K562 (cell line): ENCODE measurements around the gene BMPR2. TPM values are rescaled to one million over a fixed set of nuclear protein-coding genes. Genes with fewer than 3 reads are reported as not detected.

Experiments
- BDP1 ChIP-seq: IDR thresholded peaks from 3 replicates; pipeline ENCODE4 v1.6.1; 2011; ENCODE audit not compliant: insufficient read length, insufficient read depth
- BRCA1 ChIP-seq, 2 experiments: fragments of 450-650 bp in 1 of 2; sonication (generic) in 1 of 2; formaldehyde crosslinking in 1 of 2; IDR thresholded peaks; 2 replicates each; pipeline versions ENCODE4 v1.5.0 to v1.6.1; 2017 to 2020; ENCODE audit warnings: mild to moderate bottlenecking in 1 of 2, missing genetic modification reagents in 1 of 2
- HSF4 ChIP-seq: fragments of 250-450 bp; sonication (Bioruptor Pico); IDR thresholded peaks from 2 replicates; pipeline ENCODE4 v2.1.2; 2022; ENCODE audit warnings: mild to moderate bottlenecking, moderate library complexity, borderline replicate concordance
- KAT7 ChIP-seq: sonication (generic); formaldehyde crosslinking; IDR thresholded peaks from 2 replicates; pipeline ENCODE4 v1.8.0; 2022; ENCODE audit warnings: missing genetic modification reagents, mild to moderate bottlenecking, borderline replicate concordance
- MECOM ChIP-seq: fragments of 250-450 bp; sonication (Bioruptor Pico); IDR thresholded peaks from 2 replicates; pipeline ENCODE4 v1.8.0; 2022; ENCODE audit warnings: inconsistent platforms
- MXD1 ChIP-seq: fragments of 250-450 bp; sonication (Bioruptor Pico); IDR thresholded peaks from 2 replicates; pipeline ENCODE4 v1.8.0; 2021; ENCODE audit warnings: borderline replicate concordance, mild to moderate bottlenecking, moderate library complexity; ENCODE audit not compliant: poor library complexity, severe bottlenecking
- NEUROD1 ChIP-seq: fragments of 150-350 bp; IDR thresholded peaks from 2 replicates; pipeline ENCODE4 v1.6.1; 2014; ENCODE audit warnings: borderline replicate concordance, low read length, low read depth; ENCODE audit not compliant: partially characterized antibody
- PRDM10 ChIP-seq: fragments of 450-650 bp; IDR thresholded peaks from 2 replicates; pipeline ENCODE4 v1.6.1; 2018; ENCODE audit not compliant: partially characterized antibody
- RCOR1 ChIP-seq, 2 experiments: IDR thresholded peaks; 2 replicates each; pipeline ENCODE4 v1.6.1; 2012; ENCODE audit warnings: low read depth in 2 of 2, low read length in 2 of 2, borderline replicate concordance in 1 of 2, improper control_type of control experiment in 1 of 2
- SLC30A9 ChIP-seq: fragments of 250-450 bp; sonication (Bioruptor Pico); IDR thresholded peaks from 2 replicates; pipeline ENCODE4 v1.8.0; 2022; ENCODE audit warnings: mild to moderate bottlenecking, moderate library complexity
- STAT5A ChIP-seq: IDR thresholded peaks from 2 replicates; pipeline ENCODE4 v1.6.1; 2012; ENCODE audit warnings: low read length, inconsistent platforms, borderline replicate concordance
- TGIF2 ChIP-seq: sonication (generic); formaldehyde crosslinking; IDR thresholded peaks from 2 replicates; pipeline ENCODE4 v1.8.1; 2022; ENCODE audit warnings: mild to moderate bottlenecking, missing genetic modification reagents, moderate library complexity
- UBTF ChIP-seq, 2 experiments: IDR thresholded peaks; 2 replicates each; pipeline ENCODE4 v1.6.1; 2012; ENCODE audit warnings: improper control_type of control experiment in 2 of 2, low read depth in 2 of 2, low read length in 2 of 2, borderline replicate concordance in 1 of 2
- ZBTB7A ChIP-seq: IDR thresholded peaks from 2 replicates; pipeline ENCODE4 v1.6.1; 2011; ENCODE audit warnings: low read depth, mild to moderate bottlenecking, low read length, moderate library complexity, borderline replicate concordance; ENCODE audit not compliant: control insufficient read depth
- ZKSCAN3 ChIP-seq: fragments of 250-450 bp; sonication (Bioruptor Pico); IDR thresholded peaks from 2 replicates; pipeline ENCODE4 v1.4.0; 2020
- ZNF239 ChIP-seq: fragments of 250-450 bp; sonication (Bioruptor Pico); IDR thresholded peaks from 2 replicates; pipeline ENCODE4 v1.4.0; 2020; ENCODE audit warnings: mild to moderate bottlenecking
- ZNF79 ChIP-seq: fragments of 250-450 bp; sonication (Bioruptor Pico); IDR thresholded peaks from 2 replicates; pipeline ENCODE4 v1.4.0; 2020; ENCODE audit warnings: low read depth, mild to moderate bottlenecking, moderate library complexity
- ZNF830 ChIP-seq: fragments of 250-450 bp; sonication (Bioruptor Pico); IDR thresholded peaks from 2 replicates; pipeline ENCODE4 v1.5.0; 2021; ENCODE audit warnings: mild to moderate bottlenecking
- polyA plus RNA-seq, 8 experiments: library from polyadenylated mRNA; depleted of rRNA in 4 of 8; stranded (reverse) in 5 of 8; unstranded in 3 of 8; fragments of >200 nt; fragmentation: Nextera tagmentation in 2 of 8; fragmentation: Illumina TruSeq in 1 of 8; extraction: Ambion mirVana in 2 of 8; extraction: Trizol in 1 of 8; gene quantifications; 2 replicates each; pipeline versions ENCODE4 v1.2.1 to v1.2.3, GENCODE V29; 2011 to 2014; ENCODE audit warnings: inconsistent platforms in 1 of 8, missing spikeins in 1 of 8
- total RNA-seq, 7 experiments: library from RNA; depleted of rRNA in 6 of 7; stranded (reverse); fragments of >200 nt in 6 of 7; fragmentation: Illumina TruSeq in 2 of 7; extraction: Trizol in 2 of 7; gene quantifications; 2 replicates each; pipeline versions ENCODE4 v1.2.1 to v1.2.3, GENCODE V29; 2011 to 2021; ENCODE audit warnings: low replicate concordance in 1 of 7

BMPR2 gene
- total and polyA plus RNA-seq, 9 of the 15 experiments (the other 6 are each of a cell fraction or from before 2014, with no cell fraction given), result 0.73 to 5.0 (median 3.3) TPM

- TF ChIP-seq STAT5A (no peak), BRCA1 (IDR thresholded peaks at IDR 0.05) (no peak), BRCA1 (CRISPR knock-in tag; IDR thresholded peaks at IDR 0.05) (no peak), KAT7 (CRISPR knock-in tag) (0 out of 2 replicates have a peak, but pooled peaks have one; percentile 69), BDP1 (no peak), UBTF (IDR thresholded peaks at IDR 0.05; ENCODE audit: borderline replicate concordance in 1 of 2, low read depth in 2 of 2, low read length in 2 of 2) (no peak), HSF4 (CRISPR knock-in tag) (no peak), ZNF830 (no peak), SLC30A9 (CRISPR knock-in tag) (no peak), PRDM10 (no peak), TGIF2 (CRISPR knock-in tag) (no peak), MECOM (CRISPR knock-in tag) (no peak), ZKSCAN3 (CRISPR knock-in tag) (no peak), MXD1 (no peak), NEUROD1 (no peak), RCOR1 (IDR thresholded peaks at IDR 0.05; ENCODE audit: borderline replicate concordance in 1 of 2, low read depth in 2 of 2, low read length in 2 of 2) (no peak), ZNF239 (CRISPR knock-in tag) (no peak), ZBTB7A (peak; percentile 46; the same call in 1 of the 2 replicates), ZNF79 (CRISPR knock-in tag) (no peak)
Observed at GRCh38 chr2:202375609-202376408, at the start of gene BMPR2 (continued).
